B cell (primary cell): Measurements from ENCODE around the gene RABL2A. TPM values are rescaled to one million over a fixed set of nuclear protein-coding genes. Genes with fewer than 3 reads are reported as not detected.
"Not testable (repeated sequence)": the region's sequence is repeated elsewhere in the genome, so short reads cannot be mapped to it uniquely, and the experiment has no call there.

Experiments
- ATAC-seq: fragments of 200-7000 bp; cut with Tn5 transposase; one replicate; pipeline ENCODE4 v1.10.0; 2021; ENCODE audit warnings: low read depth, mild to moderate bottlenecking, moderate number of reproducible peaks, moderate library complexity
- CTCF ChIA-PET: fragments of 350-600 bp; sonication (Branson Sonifier 250); formaldehyde crosslinking; loops from one replicate; lab custom pipeline; 2021; ENCODE audit warnings: antibody characterized with exemption, inconsistent platforms; lab: Charles Lee
- POLR2A ChIA-PET: fragments of 350-600 bp; sonication (Branson Sonifier 250); formaldehyde crosslinking; loops from one replicate; lab custom pipeline; 2021; ENCODE audit warnings: antibody characterized with exemption; lab: Charles Lee
- DNase-seq: peaks from one replicate; pipeline ENCODE4 v3.0.0; 2013
- H2AFZ ChIP-seq: 2 replicates; pipeline ENCODE4 v1.6.1; 2012; ENCODE audit warnings: mild to moderate bottlenecking, low read depth, low read length; ENCODE audit not compliant: insufficient read depth, poor library complexity, severe bottlenecking
- H3K27ac ChIP-seq, 2 donors: 1 replicate in 1 of 2; 2 replicates in 1 of 2; pipeline ENCODE4 v1.5.1; 2012 to 2013; ENCODE audit warnings: low read length in 2 of 2, mild to moderate bottlenecking in 2 of 2, moderate library complexity in 1 of 2
- H3K27me3 ChIP-seq, 4 experiments: fragments of 200-600 bp in 1 of 4; sonication (generic) in 1 of 4; replicated peaks in 1 of 4; 1 replicate in 2 of 4; 2 replicates in 2 of 4; pipeline versions ENCODE4 v1.6.1 to v1.7.0; 2013 to 2016; ENCODE audit warnings: low read length in 3 of 4, mild to moderate bottlenecking in 2 of 4, mixed read lengths in 1 of 4, moderate library complexity in 1 of 4; ENCODE audit not compliant: insufficient read depth in 4 of 4, control insufficient read depth in 3 of 4; ENCODE audit errors: control extremely low read depth in 1 of 4
- H3K36me3 ChIP-seq, 2 experiments: replicated peaks in 1 of 2; 1 replicate in 1 of 2; 2 replicates in 1 of 2; pipeline versions ENCODE4 v1.6.1 to v1.7.1; 2013; ENCODE audit warnings: low read length in 1 of 2; ENCODE audit not compliant: insufficient read depth in 2 of 2, control insufficient read depth in 1 of 2; ENCODE audit errors: control extremely low read depth in 1 of 2, extremely low read depth in 1 of 2
- H3K4me1 ChIP-seq, 2 donors: fragments of 200-600 bp in 1 of 2; sonication (generic) in 1 of 2; 1 replicate in 1 of 2; 2 replicates in 1 of 2; pipeline versions ENCODE4 v1.5.1 to v1.6.1; 2013 to 2017; ENCODE audit warnings: low read length in 2 of 2; ENCODE audit not compliant: control insufficient read depth in 2 of 2, insufficient read depth in 2 of 2
- H3K4me2 ChIP-seq: replicated peaks from 2 replicates; pipeline ENCODE3; 2012; ENCODE audit warnings: mild to moderate bottlenecking, low read depth, low read length; ENCODE audit not compliant: poor library complexity, severe bottlenecking
- H3K4me3 ChIP-seq, 5 experiments: fragments of 200-600 bp in 1 of 5; sonication (generic) in 1 of 5; 1 replicate in 3 of 5; 2 replicates in 2 of 5; pipeline versions ENCODE4 v1.5.1 to v1.7.0; 2011 to 2016; ENCODE audit warnings: low read length in 4 of 5, mild to moderate bottlenecking in 4 of 5, low read depth in 2 of 5, control low read depth in 1 of 5, moderate library complexity in 1 of 5; ENCODE audit not compliant: insufficient read depth in 1 of 5; ENCODE audit errors: control extremely low read depth in 1 of 5, extremely low read depth in 1 of 5
- H3K79me2 ChIP-seq: fragments of 200-600 bp; sonication (generic); one replicate; pipeline ENCODE4 v1.6.0; 2016; ENCODE audit warnings: low read length; ENCODE audit not compliant: control insufficient read depth, insufficient read depth
- H3K9ac ChIP-seq: fragments of 200-600 bp; sonication (generic); 2 replicates; pipeline ENCODE4 v1.6.1; 2017; ENCODE audit warnings: mild to moderate bottlenecking, low read length, moderate library complexity
- H3K9me3 ChIP-seq, 3 donors: one replicate each; pipeline versions ENCODE4 v1.6.1 to v1.7.1; 2013; ENCODE audit warnings: low read length in 2 of 3; ENCODE audit not compliant: control insufficient read depth in 2 of 3, insufficient read depth in 1 of 3; ENCODE audit errors: control extremely low read depth in 1 of 3
- H4K20me1 ChIP-seq: 2 replicates; pipeline ENCODE4 v1.6.0; 2012; ENCODE audit warnings: mild to moderate bottlenecking, low read length; ENCODE audit not compliant: insufficient read depth, control insufficient read depth, poor library complexity, severe bottlenecking
- H3K27ac Mint-ChIP-seq: one replicate; pipeline ENCODE4 v1.8.0; 2021; ENCODE audit warnings: mixed read lengths
- H3K27me3 Mint-ChIP-seq: one replicate; pipeline ENCODE4 v1.8.0; 2021; ENCODE audit warnings: mixed read lengths
- H3K4me1 Mint-ChIP-seq: one replicate; pipeline ENCODE4 v1.8.0; 2021; ENCODE audit warnings: mixed read lengths
- H3K4me3 Mint-ChIP-seq: one replicate; pipeline ENCODE4 v1.8.0; 2021; ENCODE audit warnings: mixed read lengths
- H3K9me3 Mint-ChIP-seq: one replicate; pipeline ENCODE4 v1.8.0; 2022; ENCODE audit warnings: mixed read lengths; ENCODE audit not compliant: insufficient read depth
- WGBS: methylation state at CpG from one replicate; pipeline ENCODE4 v1.1.5; 2013; ENCODE audit warnings: missing lambda C conversion rate; ENCODE audit not compliant: insufficient coverage; 5-methylcytosine and 5-hydroxymethylcytosine counted together
- intact Hi-C: fragments of 100-400 bp; cut with micrococcal nuclease; formaldehyde crosslinking; loops from one replicate; pipeline ENCODE4 v1.10.0; 2022
- polyA plus RNA-seq: library from polyadenylated mRNA; depleted of rRNA; stranded (reverse); fragments of >200 nt; gene quantifications from 2 replicates; pipeline ENCODE4 v1.2.3, GENCODE V29; 2012
- total RNA-seq, 2 donors: library from RNA; stranded (reverse); fragments of 120-200 nt in 1 of 2; gene quantifications; 1 replicate in 1 of 2; 2 replicates in 1 of 2; pipeline versions ENCODE4 v1.2.3 to v1.2.4, GENCODE V29; 2013 to 2022

The RABL2A gene
- total and polyA plus RNA-seq, 2 donors (not counting 1 experiment from before 2014, with no cell fraction given): 50.6 to 84.7 TPM

DNA sequence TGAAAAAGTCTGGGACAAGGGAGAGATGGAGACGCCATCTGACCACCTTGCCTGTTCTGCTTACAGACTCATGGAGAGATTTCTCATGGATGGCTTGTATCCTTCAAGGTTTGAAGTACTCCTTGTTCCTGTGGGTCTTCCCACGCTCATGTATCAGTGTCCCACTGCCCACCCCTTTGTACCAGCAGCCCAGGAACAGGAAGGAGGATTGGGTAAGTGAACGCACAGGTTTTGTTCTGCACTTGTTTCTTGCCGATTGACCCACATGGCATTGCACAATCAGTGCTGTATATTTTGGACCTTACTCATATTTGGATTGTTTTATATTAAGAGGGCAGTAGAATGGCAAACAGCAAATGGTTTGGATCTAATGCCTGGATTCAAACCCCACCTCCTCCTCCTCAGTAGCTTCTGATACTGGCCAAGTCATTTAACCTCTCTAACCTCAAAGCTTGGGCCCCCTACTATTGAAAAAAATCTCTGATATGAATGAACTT lies 5.8 kb downstream of the RABL2A start:
- H3K4me3 Mint-ChIP-seq, H3K36me3 ChIP-seq, H3K9me3 Mint-ChIP-seq, H3K27me3 Mint-ChIP-seq, CTCF ChIA-PET, H4K20me1 ChIP-seq, H3K79me2 ChIP-seq, H3K4me3 ChIP-seq, DNase-seq, H3K4me2 ChIP-seq, intact Hi-C loops, H3K27ac Mint-ChIP-seq, H3K9me3 ChIP-seq, H3K27ac ChIP-seq, POLR2A ChIA-PET, H3K4me1 Mint-ChIP-seq, H3K4me1 ChIP-seq, H3K9ac ChIP-seq, H3K27me3 ChIP-seq, H2AFZ ChIP-seq, ATAC-seq: not testable (repeated sequence)
- 100% methylated on average over 1 of the region's 4 CpGs for WGBS

DNA sequence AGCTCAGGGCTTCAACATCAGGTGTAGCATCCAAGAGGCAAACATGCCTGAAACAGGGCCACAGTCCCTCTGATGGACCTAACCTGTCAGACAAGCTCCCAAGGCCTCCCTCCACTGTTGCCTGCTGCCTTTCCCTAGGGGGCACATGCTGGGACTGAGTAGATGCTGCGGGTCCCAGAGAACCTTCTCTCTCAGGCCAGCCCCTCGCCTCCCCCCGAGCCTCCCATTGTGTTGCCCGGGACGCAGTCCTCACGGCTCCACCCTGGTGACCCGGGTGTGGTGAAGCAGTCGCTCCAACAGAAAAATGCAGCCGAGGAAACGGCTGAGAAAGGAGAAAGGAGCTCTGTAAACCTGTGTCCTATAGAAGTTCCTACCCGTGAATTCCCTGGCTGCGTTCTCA lies 8.3 kb downstream of the RABL2A start:
- H3K4me3 Mint-ChIP-seq, H3K27me3 Mint-ChIP-seq, ATAC-seq, H3K4me1 ChIP-seq, H3K9me3 Mint-ChIP-seq, H3K4me1 Mint-ChIP-seq, H3K9ac ChIP-seq, H2AFZ ChIP-seq, H3K36me3 ChIP-seq, H3K9me3 ChIP-seq, H3K27ac Mint-ChIP-seq, H4K20me1 ChIP-seq, H3K4me3 ChIP-seq, POLR2A ChIA-PET, DNase-seq, intact Hi-C loops, H3K4me2 ChIP-seq, CTCF ChIA-PET, H3K79me2 ChIP-seq, H3K27ac ChIP-seq, H3K27me3 ChIP-seq: not testable (repeated sequence)
- WGBS: 98% methylated on average over 8 of the region's 12 CpGs

DNA sequence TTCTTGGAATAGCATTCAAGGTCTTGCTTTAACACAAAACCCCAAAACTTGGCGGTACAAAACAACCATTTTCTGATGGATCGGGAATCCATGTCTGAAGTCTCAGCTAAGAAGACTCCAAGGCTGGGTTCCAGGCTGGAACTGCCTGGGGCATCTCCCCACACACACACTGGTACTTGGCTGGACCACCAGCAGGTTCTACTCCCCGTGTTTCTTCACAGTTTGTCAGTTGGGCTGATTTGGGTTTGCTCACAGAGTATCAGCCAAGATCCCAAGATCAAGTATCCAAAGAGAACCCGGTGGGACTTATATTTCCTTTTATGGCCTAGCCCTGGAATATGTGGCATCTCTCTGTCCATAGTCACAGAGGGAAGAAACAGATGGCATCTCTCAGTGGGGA lies 9.2 kb downstream of the RABL2A start:
- CTCF ChIA-PET, H3K9me3 Mint-ChIP-seq, H3K4me3 ChIP-seq, H4K20me1 ChIP-seq, H3K79me2 ChIP-seq, H3K4me2 ChIP-seq, H3K27ac Mint-ChIP-seq, POLR2A ChIA-PET, intact Hi-C loops, H3K36me3 ChIP-seq, H3K27me3 ChIP-seq, H3K9me3 ChIP-seq, H3K4me1 ChIP-seq, ATAC-seq, H2AFZ ChIP-seq, H3K9ac ChIP-seq, H3K4me1 Mint-ChIP-seq, DNase-seq, H3K27me3 Mint-ChIP-seq, H3K4me3 Mint-ChIP-seq, H3K27ac ChIP-seq: not testable (repeated sequence)
- WGBS: no CpG with 5 or more reads among the region's 4 CpGs

DNA sequence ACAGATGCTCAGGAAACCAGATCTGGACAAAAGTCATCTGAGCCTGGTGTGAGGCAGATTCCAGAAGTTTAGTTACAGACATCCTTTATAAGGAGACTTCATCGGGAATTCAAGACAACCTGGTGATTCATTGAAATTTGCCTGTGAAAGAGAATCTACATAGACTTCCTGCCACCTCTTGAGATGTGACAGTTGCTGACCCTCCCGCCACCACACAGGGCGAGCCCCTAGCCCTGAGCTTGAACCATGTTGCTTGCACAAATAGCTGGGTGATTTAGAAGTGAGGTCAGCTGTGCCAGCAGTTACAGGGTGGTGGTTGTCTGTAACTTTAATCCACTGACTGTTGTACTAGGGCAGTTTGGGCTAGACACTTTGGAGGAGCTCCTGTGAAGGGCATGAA lies 11.0 kb downstream of the RABL2A start:
- H3K9ac ChIP-seq, H3K27ac ChIP-seq, H3K4me3 Mint-ChIP-seq, H3K4me3 ChIP-seq, H3K27me3 ChIP-seq, H3K27ac Mint-ChIP-seq, H3K4me1 Mint-ChIP-seq, H3K27me3 Mint-ChIP-seq, H3K4me2 ChIP-seq, ATAC-seq, H4K20me1 ChIP-seq, DNase-seq, H3K79me2 ChIP-seq, H3K4me1 ChIP-seq, CTCF ChIA-PET, H2AFZ ChIP-seq, intact Hi-C loops, POLR2A ChIA-PET, H3K9me3 ChIP-seq, H3K9me3 Mint-ChIP-seq, H3K36me3 ChIP-seq: not testable (repeated sequence)
- WGBS: no CpG with 5 or more reads among the region's 3 CpGs
